ENCODE results near the gene RTF2. TPM values are rescaled to one million over a fixed set of nuclear protein-coding genes. Genes with fewer than 3 reads are reported as not detected.

RTF2 gene
- total RNA-seq, 1 donor from 2014 or later: 81.4 TPM

DNA sequence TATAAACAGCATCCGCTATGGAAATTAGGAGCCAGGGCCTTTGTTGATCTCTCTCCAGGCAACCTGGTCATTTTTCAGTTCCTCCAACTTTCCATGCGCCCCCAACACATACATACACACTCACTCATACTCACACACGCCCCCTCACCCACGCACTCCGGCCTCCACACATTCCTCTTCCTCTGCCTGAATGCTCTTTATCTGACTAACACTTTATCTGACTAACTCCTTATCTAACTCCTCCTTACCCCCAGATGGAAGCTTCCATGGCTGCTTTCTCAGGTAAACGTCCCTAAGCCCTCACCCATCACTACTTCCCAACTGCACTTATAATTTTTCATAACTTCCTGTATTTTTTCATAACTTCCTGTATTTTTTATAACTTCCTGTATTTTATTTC is 38.9 kb upstream of the RTF2 start:
- H4K20me1 ChIP-seq (ENCODE audit: insufficient read depth, low read length): no peaks in the 10 kb centered on the region
- H3K36me3 ChIP-seq (ENCODE audit: insufficient read depth, low read length): no peaks in the 10 kb centered on the region
- Mint-ChIP-seq H3K4me1 (ENCODE audit: low read depth, unreplicated experiment) (peaks cover 37% of the 10 kb centered on the region), H3K9me3 (ENCODE audit: unreplicated experiment) (peaks cover 4% of the 10 kb centered on the region), H3K4me3 (ENCODE audit: unreplicated experiment) (peak overlapping the region; percentile 2), H3K27me3 (ENCODE audit: low read depth, unreplicated experiment) (no peaks in the 10 kb centered on the region), H3K27ac (ENCODE audit: unreplicated experiment) (peak overlapping the region; percentile 90), H3K36me3 (ENCODE audit: low read depth, unreplicated experiment) (no peaks in the 10 kb centered on the region)
- FAIRE-seq (no peak), DNase-seq (ENCODE audit: low read depth) (peak; percentile 93)
- TF ChIP-seq EZH2 (IDR thresholded peaks at IDR 0.05; ENCODE audit: insufficient read depth, low read length): no peak
- TF ChIP-seq, protein P1, sequence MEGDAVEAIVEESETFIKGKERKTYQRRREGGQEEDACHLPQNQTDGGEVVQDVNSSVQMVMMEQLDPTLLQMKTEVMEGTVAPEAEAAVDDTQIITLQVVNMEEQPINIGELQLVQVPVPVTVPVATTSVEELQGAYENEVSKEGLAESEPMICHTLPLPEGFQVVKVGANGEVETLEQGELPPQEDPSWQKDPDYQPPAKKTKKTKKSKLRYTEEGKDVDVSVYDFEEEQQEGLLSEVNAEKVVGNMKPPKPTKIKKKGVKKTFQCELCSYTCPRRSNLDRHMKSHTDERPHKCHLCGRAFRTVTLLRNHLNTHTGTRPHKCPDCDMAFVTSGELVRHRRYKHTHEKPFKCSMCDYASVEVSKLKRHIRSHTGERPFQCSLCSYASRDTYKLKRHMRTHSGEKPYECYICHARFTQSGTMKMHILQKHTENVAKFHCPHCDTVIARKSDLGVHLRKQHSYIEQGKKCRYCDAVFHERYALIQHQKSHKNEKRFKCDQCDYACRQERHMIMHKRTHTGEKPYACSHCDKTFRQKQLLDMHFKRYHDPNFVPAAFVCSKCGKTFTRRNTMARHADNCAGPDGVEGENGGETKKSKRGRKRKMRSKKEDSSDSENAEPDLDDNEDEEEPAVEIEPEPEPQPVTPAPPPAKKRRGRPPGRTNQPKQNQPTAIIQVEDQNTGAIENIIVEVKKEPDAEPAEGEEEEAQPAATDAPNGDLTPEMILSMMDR (IDR thresholded peaks at IDR 0.05; ENCODE audit: insufficient read depth, low read depth, low read length): no peak
- H3K4me1 ChIP-seq (ENCODE audit: insufficient read depth, low read length): peaks cover 41% of the 10 kb centered on the region
- peak overlapping the region; percentile 39 for H3K9ac ChIP-seq (ENCODE audit: low read length)
- H3K27me3 ChIP-seq (ENCODE audit: insufficient read depth, low read length): no peaks in the 10 kb centered on the region
- peak overlapping the region; percentile 78 for H3K27ac ChIP-seq (ENCODE audit: low read depth, low read length)
- no peaks in the 10 kb centered on the region for H3K9me3 ChIP-seq (ENCODE audit: insufficient read depth, low read depth, low read length)
- no peak overlapping the region for H2AFZ ChIP-seq (ENCODE audit: low read depth, low read length)
- peaks cover 3% of the 10 kb centered on the region for H3K79me2 ChIP-seq (ENCODE audit: insufficient read depth, low read length)
- peak overlapping the region; percentile 45 for H3K4me2 ChIP-seq (ENCODE audit: low read length)
- no peak overlapping the region for H3K4me3 ChIP-seq (ENCODE audit: insufficient read depth, low read depth, low read length)

DNA sequence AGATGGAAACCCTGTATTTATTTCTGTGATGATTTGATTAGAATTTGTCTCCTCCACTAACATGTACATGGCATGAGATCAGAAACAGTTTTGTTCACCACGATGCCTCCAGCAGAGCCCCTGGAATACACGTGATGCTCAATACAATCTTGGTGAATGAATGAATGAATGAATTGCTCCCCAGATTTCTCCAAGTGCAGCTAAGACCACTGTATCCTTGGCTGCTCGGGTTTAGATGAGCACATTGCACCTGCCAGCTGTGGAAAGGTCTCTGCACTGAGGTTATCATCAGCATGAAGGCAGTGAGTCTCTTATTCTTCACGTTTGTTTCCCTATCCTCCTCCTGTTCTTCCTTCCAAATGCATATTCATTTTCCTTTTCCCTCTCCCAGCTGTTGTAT is 38.5 kb upstream of the RTF2 start:
- H3K27ac Mint-ChIP-seq (ENCODE audit: unreplicated experiment): peak overlapping the region; percentile 90
- peaks cover 35% of the 10 kb centered on the region for H3K4me1 Mint-ChIP-seq (ENCODE audit: low read depth, unreplicated experiment)
- no peak for FAIRE-seq

DNA sequence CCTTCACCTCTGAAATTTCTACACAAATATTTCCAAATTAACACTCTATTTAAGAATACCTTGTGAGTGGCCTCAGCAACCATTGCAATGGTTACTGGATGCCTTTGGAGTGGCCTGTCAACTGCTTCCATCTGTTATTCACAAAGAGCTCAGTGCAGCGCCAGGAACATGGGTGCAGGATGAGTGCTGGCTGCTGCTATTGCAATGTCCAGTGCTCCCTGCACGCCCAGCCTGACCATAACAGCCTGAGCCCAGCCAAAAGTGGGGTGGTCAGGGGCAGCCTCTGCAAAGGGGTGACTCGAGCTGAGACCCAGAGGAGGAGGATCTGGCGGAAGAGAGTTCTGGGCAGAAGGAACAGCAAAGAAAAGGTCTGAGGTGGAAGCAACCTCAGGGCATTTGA is 38.0 kb upstream of the RTF2 start:
- no peak overlapping the region for H3K4me3 ChIP-seq (ENCODE audit: insufficient read depth, low read depth, low read length)
- H4K20me1 ChIP-seq (ENCODE audit: insufficient read depth, low read length): no peaks in the 10 kb centered on the region
- Mint-ChIP-seq H3K36me3 (ENCODE audit: low read depth, unreplicated experiment) (no peaks in the 10 kb centered on the region), H3K27ac (ENCODE audit: unreplicated experiment) (peak overlapping the region; percentile 24), H3K4me1 (ENCODE audit: low read depth, unreplicated experiment) (peaks cover 35% of the 10 kb centered on the region), H3K9me3 (ENCODE audit: unreplicated experiment) (peaks cover 4% of the 10 kb centered on the region), H3K4me3 (ENCODE audit: unreplicated experiment) (no peak overlapping the region), H3K27me3 (ENCODE audit: low read depth, unreplicated experiment) (no peaks in the 10 kb centered on the region)
- peak overlapping the region; percentile 45 for H3K4me2 ChIP-seq (ENCODE audit: low read length)
- no peaks in the 10 kb centered on the region for H3K79me2 ChIP-seq (ENCODE audit: insufficient read depth, low read length)
- H3K36me3 ChIP-seq (ENCODE audit: insufficient read depth, low read length): no peaks in the 10 kb centered on the region
- peaks cover 41% of the 10 kb centered on the region for H3K4me1 ChIP-seq (ENCODE audit: insufficient read depth, low read length)
- no peak for FAIRE-seq
- H3K27me3 ChIP-seq (ENCODE audit: insufficient read depth, low read length): no peaks in the 10 kb centered on the region
- peak overlapping the region; percentile 39 for H3K9ac ChIP-seq (ENCODE audit: low read length)
- peak overlapping the region; percentile 78 for H3K27ac ChIP-seq (ENCODE audit: low read depth, low read length)
- H3K9me3 ChIP-seq (ENCODE audit: insufficient read depth, low read depth, low read length): no peaks in the 10 kb centered on the region
- H2AFZ ChIP-seq (ENCODE audit: low read depth, low read length): no peak overlapping the region
- TF ChIP-seq EZH2 (IDR thresholded peaks at IDR 0.05; ENCODE audit: insufficient read depth, low read length): no peak
- TF ChIP-seq, protein P1 (IDR thresholded peaks at IDR 0.05; ENCODE audit: insufficient read depth, low read depth, low read length): no peak
- DNase-seq (ENCODE audit: low read depth): no peak

More for the DNA sequence above, 38.5 kb upstream of the RTF2 start:
- Histone ChIP-seq H3K9ac (ENCODE audit: low read length) (peak overlapping the region; percentile 39), H3K9me3 (ENCODE audit: insufficient read depth, low read depth, low read length) (no peaks in the 10 kb centered on the region), H3K4me3 (ENCODE audit: insufficient read depth, low read depth, low read length) (no peak overlapping the region), H3K27me3 (ENCODE audit: insufficient read depth, low read length) (no peaks in the 10 kb centered on the region), H3K36me3 (ENCODE audit: insufficient read depth, low read length) (no peaks in the 10 kb centered on the region), H3K27ac (ENCODE audit: low read depth, low read length) (peak overlapping the region; percentile 78), H4K20me1 (ENCODE audit: insufficient read depth, low read length) (no peaks in the 10 kb centered on the region), H3K4me2 (ENCODE audit: low read length) (peak overlapping the region; percentile 45), H3K79me2 (ENCODE audit: insufficient read depth, low read length) (peaks cover 3% of the 10 kb centered on the region), H2AFZ (ENCODE audit: low read depth, low read length) (no peak overlapping the region), H3K4me1 (ENCODE audit: insufficient read depth, low read length) (peaks cover 41% of the 10 kb centered on the region)
- no peak for TF ChIP-seq EZH2 (IDR thresholded peaks at IDR 0.05; ENCODE audit: insufficient read depth, low read length)
- TF ChIP-seq, protein P1 (IDR thresholded peaks at IDR 0.05; ENCODE audit: insufficient read depth, low read depth, low read length): no peak
- Mint-ChIP-seq H3K27me3 (ENCODE audit: low read depth, unreplicated experiment) (no peaks in the 10 kb centered on the region), H3K36me3 (ENCODE audit: low read depth, unreplicated experiment) (no peaks in the 10 kb centered on the region), H3K4me3 (ENCODE audit: unreplicated experiment) (no peak overlapping the region), H3K9me3 (ENCODE audit: unreplicated experiment) (peaks cover 4% of the 10 kb centered on the region)
- no peak for DNase-seq (ENCODE audit: low read depth)
